ENCODE measurements around the gene SEC14L3.

- no peak for TF ChIP-seq GATA2 (IDR thresholded peaks at IDR 0.05; ENCODE audit: low read depth, low read length)
- no peak for TF ChIP-seq GATA3 (IDR thresholded peaks at IDR 0.05; ENCODE audit: low read depth, low read length)
Measured at GRCh38 chr22:30453731-30454510, 17.9 kb downstream of the SEC14L3 start.
